CD4-positive, CD25-positive, alpha-beta regulatory T cell (primary cell): ENCODE data around the gene STIM1. TPM values are rescaled to one million over a fixed set of nuclear protein-coding genes. Genes with fewer than 3 reads are reported as not detected.

Experiments used
- ATAC-seq, 2 donors: fragments of 150-1000 bp; cut with Tn5 transposase; one replicate each; pipeline ENCODE4 v1.10.0; 2021; ENCODE audit warnings: low read depth in 2 of 2, moderate number of reproducible peaks in 2 of 2, moderate library complexity in 1 of 2
- DNase-seq, 3 donors: peaks; one replicate each; pipeline versions ENCODE4 v3.0.0 to v3.0.0-alpha.2; 2012 to 2022; ENCODE audit warnings: mixed read lengths in 1 of 3
- H3K27ac ChIP-seq: one replicate; pipeline ENCODE4 v1.7.0; 2013; ENCODE audit warnings: mild to moderate bottlenecking, low read length; ENCODE audit not compliant: insufficient read depth, poor library complexity, severe bottlenecking
- H3K27me3 ChIP-seq: one replicate; pipeline ENCODE4 v1.7.0; 2013; ENCODE audit warnings: low read length; ENCODE audit not compliant: control insufficient read depth, insufficient read depth
- H3K36me3 ChIP-seq: one replicate; pipeline ENCODE4 v1.7.0; 2013; ENCODE audit warnings: mild to moderate bottlenecking, low read length, moderate library complexity; ENCODE audit not compliant: control insufficient read depth, insufficient read depth
- H3K4me1 ChIP-seq: 2 replicates; pipeline ENCODE4 v1.7.0; 2013; ENCODE audit warnings: mild to moderate bottlenecking, low read length; ENCODE audit not compliant: insufficient read depth, control insufficient read depth, poor library complexity, severe bottlenecking
- H3K4me3 ChIP-seq: one replicate; pipeline ENCODE4 v1.7.0; 2013; ENCODE audit warnings: low read depth, mild to moderate bottlenecking, low read length, moderate library complexity
- H3K9me3 ChIP-seq, 2 experiments: 1 replicate in 1 of 2; 2 replicates in 1 of 2; pipeline ENCODE4 v1.7.0; 2013; ENCODE audit warnings: low read length in 2 of 2, mild to moderate bottlenecking in 1 of 2, moderate library complexity in 1 of 2; ENCODE audit not compliant: control insufficient read depth in 2 of 2
- H3K27ac Mint-ChIP-seq, 3 donors: one replicate each; pipeline ENCODE4 v1.8.0; 2020 to 2022; ENCODE audit warnings: mild to moderate bottlenecking in 3 of 3, mixed read lengths in 3 of 3, moderate library complexity in 2 of 3
- H3K27me3 Mint-ChIP-seq: one replicate; pipeline ENCODE4 v1.8.0; 2022; ENCODE audit warnings: mild to moderate bottlenecking, mixed read lengths
- H3K36me3 Mint-ChIP-seq: one replicate; pipeline ENCODE4 v1.8.0; 2020; ENCODE audit warnings: mixed read lengths
- H3K4me1 Mint-ChIP-seq, 4 donors: one replicate each; pipeline ENCODE4 v1.8.0; 2020 to 2022; ENCODE audit warnings: mixed read lengths in 4 of 4, mild to moderate bottlenecking in 1 of 4
- H3K4me3 Mint-ChIP-seq, 4 donors: one replicate each; pipeline ENCODE4 v1.8.0; 2020 to 2022; ENCODE audit warnings: mild to moderate bottlenecking in 4 of 4, mixed read lengths in 4 of 4, moderate library complexity in 3 of 4
- H3K9me3 Mint-ChIP-seq, 7 donors: one replicate each; pipeline ENCODE4 v1.8.0; 2020 to 2022; ENCODE audit warnings: mixed read lengths in 7 of 7, mild to moderate bottlenecking in 3 of 7, moderate library complexity in 2 of 7
- polyA plus RNA-seq, 4 donors: library from polyadenylated mRNA; unstranded; fragments of 300-500 nt; fragmentation: Illumina TruSeq; gene quantifications; one replicate each; pipeline ENCODE4 v1.2.3, GENCODE V29; 2021
- total RNA-seq: library from RNA; stranded (reverse); gene quantifications from one replicate; pipeline ENCODE4 v1.2.3, GENCODE V29; 2022

STIM1 gene
- total and polyA plus RNA-seq, 5 donors from 2014 or later: 25.7 to 134 (median 29.8) TPM

DNA sequence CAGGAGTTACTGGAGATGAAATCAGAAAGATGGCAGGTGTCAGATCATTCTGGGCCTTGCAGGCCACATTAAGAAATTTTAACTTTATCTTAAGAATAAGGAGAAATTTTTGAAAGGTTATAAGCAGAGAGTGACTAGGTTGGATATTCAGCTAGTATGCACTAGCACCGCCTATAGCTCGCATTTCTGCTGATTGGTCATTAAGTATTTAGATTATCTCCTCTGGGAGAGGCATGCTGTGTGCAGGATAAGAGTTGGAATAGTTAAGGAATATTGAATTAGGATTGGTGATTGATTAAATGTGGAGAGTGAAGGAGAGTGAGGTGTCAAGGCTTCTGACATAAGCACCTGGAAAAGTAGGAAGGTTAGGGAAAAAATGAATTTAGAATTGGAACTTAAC, 100.6 kb downstream of the STIM1 start:
- Histone ChIP-seq H3K4me3 (no peak overlapping the region), H3K4me1 (peaks cover 56% of the 10 kb centered on the region), H3K36me3 (no peaks in the 10 kb centered on the region), H3K27ac (no peak overlapping the region), H3K9me3 (no peaks in the 10 kb centered on the region), H3K27me3 (no peaks in the 10 kb centered on the region)
- peaks cover 0 to 2% (median 0%) of the 10 kb centered on the region in 7 donors for H3K9me3 Mint-ChIP-seq
- H3K4me3 Mint-ChIP-seq: no peak overlapping the region
- no peak for ATAC-seq
- no peaks in the 10 kb centered on the region for H3K27me3 Mint-ChIP-seq
- H3K27ac Mint-ChIP-seq: peak overlapping the region in 2 of 3 donors; percentile 33 to 52
- H3K36me3 Mint-ChIP-seq: peaks cover 30% of the 10 kb centered on the region
- DNase-seq: no peak
- H3K4me1 Mint-ChIP-seq: peaks cover 47 to 90% (median 73%) of the 10 kb centered on the region in 4 donors

DNA sequence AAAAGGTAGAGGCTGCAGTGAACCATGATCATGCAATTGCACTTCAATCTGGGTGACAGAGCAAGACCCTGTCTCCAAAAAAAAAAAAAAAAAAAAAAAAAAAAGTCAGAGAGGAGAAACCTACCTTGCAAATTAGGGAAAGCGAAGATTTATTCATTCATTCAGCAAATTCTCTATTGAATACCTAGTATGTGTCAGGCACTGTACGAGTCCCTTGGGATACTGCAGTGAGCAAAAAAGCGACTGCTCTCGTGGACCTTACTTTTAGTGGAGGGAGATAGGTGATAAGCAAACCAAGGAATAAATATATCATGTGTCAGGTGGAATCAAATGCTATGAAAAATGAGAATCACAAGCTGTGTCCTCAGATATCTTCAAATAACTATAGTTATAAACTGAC, 101.3 kb downstream of the STIM1 start:
- Histone ChIP-seq H3K9me3 (no peaks in the 10 kb centered on the region), H3K4me3 (no peak overlapping the region), H3K27me3 (no peaks in the 10 kb centered on the region), H3K27ac (no peak overlapping the region), H3K4me1 (peaks cover 49% of the 10 kb centered on the region), H3K36me3 (no peaks in the 10 kb centered on the region)
- ATAC-seq: no peak
- Mint-ChIP-seq H3K36me3 (peaks cover 30% of the 10 kb centered on the region), H3K27ac (peak overlapping the region; percentile 26 to 42 (median 33)), H3K27me3 (no peaks in the 10 kb centered on the region), H3K4me3 (no peak overlapping the region), H3K9me3 (peaks cover 0 to 2% (median 0%) of the 10 kb centered on the region in 7 donors), H3K4me1 (peaks cover 46 to 88% (median 71%) of the 10 kb centered on the region in 4 donors)
- DNase-seq: no peak

DNA sequence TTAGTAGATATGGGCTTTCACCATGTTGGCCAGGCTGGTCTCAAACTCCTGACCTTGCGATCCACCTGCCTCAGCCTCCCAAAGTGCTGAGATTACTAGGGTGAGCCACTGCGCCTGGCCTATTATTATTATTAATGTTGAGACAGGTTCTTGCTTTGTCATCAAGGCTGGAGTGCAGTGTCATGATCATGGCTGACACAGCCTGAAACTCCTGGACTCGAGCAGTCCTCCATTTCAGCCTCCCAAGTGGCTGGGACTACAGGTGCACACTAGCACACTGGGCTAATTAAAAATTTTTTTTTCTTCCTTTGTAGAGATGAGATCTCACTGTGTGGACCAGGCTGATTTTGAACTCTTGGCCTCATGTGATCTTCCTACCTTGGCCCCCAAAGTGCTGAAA, 102.0 kb downstream of the STIM1 start:
- Mint-ChIP-seq H3K27ac (peak overlapping the region in 1 of 3 donors; percentile 26), H3K9me3 (peaks cover 0 to 2% (median 0%) of the 10 kb centered on the region in 7 donors), H3K27me3 (no peaks in the 10 kb centered on the region), H3K4me1 (peaks cover 46 to 88% (median 69%) of the 10 kb centered on the region in 4 donors), H3K36me3 (peaks cover 30% of the 10 kb centered on the region), H3K4me3 (no peak overlapping the region)
- Histone ChIP-seq H3K27me3 (no peaks in the 10 kb centered on the region), H3K27ac (no peak overlapping the region), H3K9me3 (no peaks in the 10 kb centered on the region), H3K36me3 (no peaks in the 10 kb centered on the region), H3K4me1 (peaks cover 42% of the 10 kb centered on the region), H3K4me3 (no peak overlapping the region)
- no peak for DNase-seq
- ATAC-seq: no peak

DNA sequence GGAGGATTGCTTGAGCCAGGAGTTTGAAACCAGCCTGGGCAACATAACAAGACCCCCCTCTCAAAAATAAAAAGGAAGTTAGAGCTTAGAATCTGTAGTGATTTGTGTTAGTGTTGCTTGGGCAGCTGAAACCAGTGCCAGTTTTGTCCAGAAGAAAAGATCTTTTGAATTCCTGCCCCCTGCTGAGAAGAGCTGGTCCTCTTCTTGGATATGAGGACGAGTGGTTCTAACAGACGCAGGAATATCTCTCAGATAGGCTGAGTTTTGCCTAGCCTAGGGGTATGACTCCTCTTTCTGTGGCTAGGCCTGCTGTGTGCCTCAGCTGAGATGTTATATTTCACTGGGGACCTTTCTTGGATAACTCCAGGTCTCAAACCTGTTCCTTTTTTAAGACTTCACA, 102.8 kb downstream of the STIM1 start:
- Mint-ChIP-seq H3K4me1 (peaks cover 41 to 87% (median 69%) of the 10 kb centered on the region in 4 donors), H3K27me3 (no peaks in the 10 kb centered on the region), H3K4me3 (peak overlapping the region in 1 of 4 donors; percentile 38), H3K36me3 (peaks cover 30% of the 10 kb centered on the region), H3K27ac (peak overlapping the region in 2 of 3 donors; percentile 32 to 92), H3K9me3 (peaks cover 0 to 2% (median 0%) of the 10 kb centered on the region in 7 donors)
- H3K9me3 ChIP-seq: no peaks in the 10 kb centered on the region
- no peak overlapping the region for H3K27ac ChIP-seq
- no peaks in the 10 kb centered on the region for H3K27me3 ChIP-seq
- H3K4me3 ChIP-seq: no peak overlapping the region
- DNase-seq (no peak), ATAC-seq (no peak)
- peaks cover 33% of the 10 kb centered on the region for H3K4me1 ChIP-seq
- H3K36me3 ChIP-seq: no peaks in the 10 kb centered on the region

DNA sequence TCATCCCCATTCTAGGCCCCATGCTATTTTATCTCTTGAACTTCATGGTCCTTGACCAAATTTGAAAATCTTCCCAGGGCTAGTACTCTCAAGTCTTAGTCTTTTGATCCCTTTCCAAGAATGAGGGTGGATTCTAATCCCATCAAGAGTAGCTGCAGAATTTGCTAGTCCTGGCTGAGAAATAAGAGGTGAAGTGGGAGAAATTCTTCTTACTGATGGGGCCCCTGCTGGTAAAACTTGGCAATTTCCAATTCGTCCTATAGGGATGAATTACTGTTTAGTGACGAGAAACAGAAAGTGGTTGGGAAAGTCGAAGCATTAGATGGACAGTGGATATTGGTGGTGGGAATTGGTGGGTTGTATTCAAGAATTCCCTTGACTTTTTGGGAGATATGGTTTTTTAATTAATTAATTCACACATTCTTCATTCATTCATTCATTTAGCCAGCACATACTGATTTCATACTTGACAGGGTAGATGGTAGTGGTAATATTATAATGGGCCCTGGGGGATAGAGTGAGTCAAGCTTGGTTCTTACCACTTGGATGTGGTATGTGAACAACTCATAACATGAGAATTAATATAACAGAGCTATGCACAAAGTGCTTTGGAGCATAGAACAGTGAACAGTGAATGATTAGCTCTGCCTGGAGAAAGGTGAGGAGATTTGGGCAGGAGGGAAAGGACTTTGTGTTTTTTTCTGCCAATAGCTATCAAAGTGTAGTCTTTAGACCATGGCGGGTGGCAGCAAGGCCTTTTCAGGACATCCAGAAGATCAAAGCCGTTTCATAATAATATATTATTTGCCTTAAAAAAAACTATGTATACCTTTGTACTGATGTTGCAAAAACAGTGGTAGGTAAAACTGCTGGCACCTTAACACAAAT, 103.8 kb downstream of the STIM1 start:
- no peaks in the 10 kb centered on the region for H3K27me3 ChIP-seq
- Mint-ChIP-seq H3K27me3 (no peaks in the 10 kb centered on the region), H3K36me3 (peaks cover 25% of the 10 kb centered on the region), H3K27ac (peak overlapping the region; percentile 15 to 75 (median 21)), H3K9me3 (no peaks in the 10 kb centered on the region), H3K4me3 (peak overlapping the region in 1 of 4 donors; percentile 13), H3K4me1 (peaks cover 39 to 87% (median 71%) of the 10 kb centered on the region in 4 donors)
- ATAC-seq (no peak), DNase-seq (no peak)
- H3K36me3 ChIP-seq: no peaks in the 10 kb centered on the region
- H3K27ac ChIP-seq: no peak overlapping the region
- no peak overlapping the region for H3K4me3 ChIP-seq
- no peaks in the 10 kb centered on the region for H3K9me3 ChIP-seq
- H3K4me1 ChIP-seq: peaks cover 23% of the 10 kb centered on the region

DNA sequence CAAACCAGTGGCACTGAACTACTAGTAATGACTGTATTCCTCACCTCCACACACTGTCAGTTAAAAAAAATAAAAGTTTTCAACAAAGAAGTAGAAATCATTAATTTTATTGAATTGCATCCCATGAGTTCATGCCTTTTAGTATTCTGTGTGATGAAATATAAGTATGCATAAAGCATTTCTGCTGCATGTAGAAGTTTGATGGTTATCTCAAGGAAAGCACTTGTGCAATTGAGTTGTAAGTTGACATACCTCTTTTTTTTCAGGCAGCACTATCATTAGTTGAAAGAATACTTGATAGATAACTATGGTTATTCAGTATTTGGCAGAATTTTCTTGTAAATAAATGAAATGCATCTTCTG, 104.4 kb downstream of the STIM1 start:
- no peak overlapping the region for H3K27ac ChIP-seq
- H3K9me3 Mint-ChIP-seq: no peaks in the 10 kb centered on the region
- no peaks in the 10 kb centered on the region for H3K36me3 ChIP-seq
- H3K4me1 ChIP-seq: peaks cover 17% of the 10 kb centered on the region
- H3K36me3 Mint-ChIP-seq: peaks cover 22% of the 10 kb centered on the region
- peak overlapping the region in 1 of 3 donors; percentile 21 for H3K27ac Mint-ChIP-seq
- H3K27me3 Mint-ChIP-seq: no peaks in the 10 kb centered on the region
- H3K27me3 ChIP-seq: no peaks in the 10 kb centered on the region
- H3K4me3 ChIP-seq: no peak overlapping the region
- H3K4me3 Mint-ChIP-seq: peak overlapping the region in 1 of 4 donors; percentile 12
- H3K4me1 Mint-ChIP-seq: peaks cover 32 to 83% (median 65%) of the 10 kb centered on the region in 4 donors
- H3K9me3 ChIP-seq: no peaks in the 10 kb centered on the region
- DNase-seq (no peak), ATAC-seq (no peak)

DNA sequence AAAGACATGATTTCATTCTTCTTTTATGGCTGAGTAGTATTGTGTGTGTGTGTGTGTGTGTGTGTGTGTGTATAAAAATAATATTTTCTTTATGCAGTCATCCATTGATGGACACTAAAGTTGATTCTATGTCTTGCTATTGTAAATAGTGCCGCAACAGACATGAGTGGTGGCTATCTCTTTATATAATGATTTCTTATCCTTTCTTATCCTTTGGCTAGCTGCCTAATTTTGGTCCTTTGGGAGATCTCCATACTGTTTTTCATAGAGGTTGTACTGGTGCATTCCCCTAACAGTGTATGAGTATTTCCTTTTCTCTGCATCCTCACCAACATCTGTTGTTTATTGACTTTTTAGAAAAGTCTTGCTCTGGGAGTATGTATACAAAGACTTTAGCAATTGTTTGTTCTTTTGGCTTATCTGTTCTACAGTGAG, 107.0 kb downstream of the STIM1 start:
- Histone ChIP-seq H3K36me3 (peaks cover 4% of the 10 kb centered on the region), H3K9me3 (no peaks in the 10 kb centered on the region), H3K4me3 (no peak overlapping the region), H3K27me3 (no peaks in the 10 kb centered on the region), H3K27ac (no peak overlapping the region), H3K4me1 (peaks cover 3% of the 10 kb centered on the region)
- Mint-ChIP-seq H3K4me3 (no peak overlapping the region), H3K27ac (peak overlapping the region in 2 of 3 donors; percentile 46 to 74), H3K9me3 (no peaks in the 10 kb centered on the region), H3K27me3 (no peaks in the 10 kb centered on the region), H3K4me1 (peaks cover 41 to 81% (median 59%) of the 10 kb centered on the region in 4 donors), H3K36me3 (peaks cover 18% of the 10 kb centered on the region)
- DNase-seq (no peak), ATAC-seq (no peak)
